Right lobe of liver (tissue), 6 donors: ENCODE measurements around the gene TNFRSF11A. TPM values are rescaled to one million over a fixed set of nuclear protein-coding genes. Genes with fewer than 3 reads are reported as not detected.

Experiments used
- ATAC-seq, 4 donors: fragments of 200-7000 bp; cut with Tn5 transposase; one replicate each; pipeline ENCODE4 v1.9.1; 2020; ENCODE audit warnings: mild to moderate bottlenecking in 4 of 4, moderate library complexity in 4 of 4
- DNase-seq, 3 donors: peaks; one replicate each; pipeline ENCODE4 v3.0.0-alpha.2; 2020
- H3K27ac ChIP-seq, 3 donors: fragments of 200-600 bp; one replicate each; pipeline ENCODE4 v1.8.0; 2022
- H3K27me3 ChIP-seq, 2 donors: fragments of 200-600 bp; one replicate each; pipeline ENCODE4 v1.8.0; 2022
- H3K36me3 ChIP-seq, 4 donors: fragments of 200-600 bp; sonication (generic) in 1 of 4; one replicate each; pipeline versions ENCODE4 v1.5.1 to v1.8.0; 2017 to 2022; ENCODE audit warnings: control low read depth in 1 of 4
- H3K4me1 ChIP-seq, 4 donors: fragments of 200-600 bp; sonication (generic) in 1 of 4; one replicate each; pipeline versions ENCODE4 v1.5.1 to v1.8.0; 2017 to 2022; ENCODE audit warnings: control low read depth in 1 of 4
- H3K4me3 ChIP-seq, 3 donors: fragments of 200-600 bp; one replicate each; pipeline ENCODE4 v1.8.0; 2022
- H3K9me3 ChIP-seq, 4 donors: fragments of 200-600 bp; sonication (generic) in 1 of 4; one replicate each; pipeline versions ENCODE4 v1.5.1 to v1.8.0; 2017 to 2022; ENCODE audit warnings: control low read depth in 1 of 4
- CTCF ChIP-seq, 4 donors: fragments of 200-600 bp in 3 of 4; fragments of 450-650 bp in 1 of 4; IDR thresholded peaks; one replicate each; pipeline versions ENCODE4 v1.5.1 to v1.8.0; 2016 to 2022; ENCODE audit warnings: antibody characterized with exemption in 4 of 4, mild to moderate bottlenecking in 2 of 4
- POLR2A ChIP-seq: fragments of 450-650 bp; IDR thresholded peaks from one replicate; pipeline ENCODE4 v1.6.1; 2017; ENCODE audit warnings: antibody characterized with exemption, mild to moderate bottlenecking
- WGBS: methylation state at CpG from one replicate; pipeline ENCODE4 v1.1.6; 2018; ENCODE audit warnings: low coverage, low lambda C conversion rate; ENCODE audit not compliant: insufficient coverage; ENCODE audit errors: missing lambda C conversion rate; 5-methylcytosine and 5-hydroxymethylcytosine counted together
- intact Hi-C, 2 donors: fragments of 100-400 bp; cut with DNase I; formaldehyde crosslinking; loops; one replicate each; pipeline versions ENCODE4 v1.11.2 to v1.14.1; 2022
- total RNA-seq, 6 experiments: library from RNA; depleted of rRNA in 2 of 6; stranded (reverse); fragments of >200 nt in 2 of 6; fragmentation: NEBNext Ultra II Directional in 3 of 6; extraction: Animal tissue kit (Norgen Biotek cat#: 25700) in 3 of 6; gene quantifications; one replicate each; pipeline versions ENCODE4 v1.1.0 to v1.2.4, GENCODE V29; 2016 to 2023
- donor health status: DM: no; HTN: yes; CAD: no.
- donor health status: DM: no; HTN: no; CAD: no.
- donor health status: DM: no; HTN: no; CAD: no.
- donor health status: DM: no; HTN: yes; CAD: no.
- donor health status: DM: no; HTN: yes; CAD: no.

The TNFRSF11A gene
- total RNA-seq, 6 experiments from 2014 or later, result 0.27 to 2.1 (median 0.81) TPM

GRCh38 chr18:62381373-62381772, 56.3 kb downstream of the TNFRSF11A start:
- WGBS, result 87% methylated on average over 5 of the region's 5 CpGs
- intact Hi-C loops, result no loop called here
- H3K9me3 ChIP-seq, result no peaks in the 10 kb centered on the region

GRCh38 chr18:62384068-62384467, 59.0 kb downstream of the TNFRSF11A start:
- H3K27me3 ChIP-seq, result peaks cover 0 to 6% of the 10 kb centered on the region in 2 donors
- H3K4me1 ChIP-seq, result peaks cover 0 to 4% (median 0%) of the 10 kb centered on the region in 4 donors
- no peak overlapping the region for H3K4me3 ChIP-seq
- WGBS, result 65% methylated on average over 1 of the region's 1 CpG
- no peak for DNase-seq
- H3K9me3 ChIP-seq, result no peaks in the 10 kb centered on the region
- intact Hi-C loops, result no loop called here
- H3K36me3 ChIP-seq, result no peaks in the 10 kb centered on the region
- TF ChIP-seq POLR2A (no peak), CTCF (IDR thresholded peaks at IDR 0.05) (no peak)
- no peak overlapping the region for H3K27ac ChIP-seq
- no peak for ATAC-seq

More at GRCh38 chr18:62381373-62381772, 56.3 kb downstream of the TNFRSF11A start:
- DNase-seq (no peak), ATAC-seq (no peak)
- Histone ChIP-seq H3K27me3 (peaks cover 0 to 6% of the 10 kb centered on the region in 2 donors), H3K27ac (no peak overlapping the region), H3K36me3 (no peaks in the 10 kb centered on the region), H3K4me3 (no peak overlapping the region), H3K4me1 (peaks cover 0 to 4% (median 0%) of the 10 kb centered on the region in 4 donors)
- TF ChIP-seq POLR2A, result no peak
- no peak for TF ChIP-seq CTCF (IDR thresholded peaks at IDR 0.05)

GRCh38 chr18:62384610-62385097, 59.5 kb downstream of the TNFRSF11A start:
- peaks cover 0 to 6% of the 10 kb centered on the region in 2 donors for H3K27me3 ChIP-seq
- no peaks in the 10 kb centered on the region for H3K36me3 ChIP-seq
- WGBS, result 53% methylated on average over 11 of the region's 46 CpGs
- no peak for TF ChIP-seq POLR2A
- intact Hi-C loops, result no loop called here
- no peaks in the 10 kb centered on the region for H3K9me3 ChIP-seq
- H3K27ac ChIP-seq, result no peak overlapping the region
- peak overlapping the region; percentile 15 to 38 (median 16) for H3K4me3 ChIP-seq
- ATAC-seq (peak in 2 of 4 donors; percentile 33 to 45), DNase-seq (no peak)
- H3K4me1 ChIP-seq, result peaks cover 0 to 4% (median 0%) of the 10 kb centered on the region in 4 donors

- no peak for TF ChIP-seq CTCF (IDR thresholded peaks at IDR 0.05)
- TF ChIP-seq POLR2A, result no peak
- H3K27ac ChIP-seq, result no peak overlapping the region
- H3K36me3 ChIP-seq, result no peaks in the 10 kb centered on the region
- H3K4me3 ChIP-seq, result no peak overlapping the region
- H3K27me3 ChIP-seq, result peaks cover 0 to 6% of the 10 kb centered on the region in 2 donors
- DNase-seq (no peak), ATAC-seq (no peak)
- peaks cover 0 to 4% (median 0%) of the 10 kb centered on the region in 4 donors for H3K4me1 ChIP-seq
- H3K9me3 ChIP-seq, result no peaks in the 10 kb centered on the region
- WGBS, result 87% methylated on average over 5 of the region's 5 CpGs
- intact Hi-C loops, result no loop called here
These were observed 61.0 kb downstream of the TNFRSF11A start for GRCh38 chr18:62386091-62386490.

GRCh38 chr18:62386601-62387000, 61.5 kb downstream of the TNFRSF11A start:
- Histone ChIP-seq H3K4me1 (peaks cover 0 to 4% (median 0%) of the 10 kb centered on the region in 4 donors), H3K27me3 (peaks cover 0 to 6% of the 10 kb centered on the region in 2 donors), H3K9me3 (no peaks in the 10 kb centered on the region), H3K27ac (no peak overlapping the region), H3K36me3 (no peaks in the 10 kb centered on the region), H3K4me3 (no peak overlapping the region)
- no peak for DNase-seq
- ATAC-seq, result no peak
- no peak for TF ChIP-seq CTCF (IDR thresholded peaks at IDR 0.05)
- TF ChIP-seq POLR2A, result no peak
- WGBS, result 95% methylated on average over 4 of the region's 4 CpGs
- intact Hi-C loops, result no loop called here
